GM21576 (cell line): ENCODE results near the gene TCF25.
"Not testable (repeated sequence)": the region's sequence is repeated elsewhere in the genome, so short reads cannot be mapped to it uniquely, and the experiment has no call there.

Experiments
- ATAC-seq: cut with Tn5 transposase; IDR thresholded peaks from one replicate; pipeline ENCODE4 v1.9.1; 2021; ENCODE audit warnings: mild to moderate bottlenecking, moderate library complexity; ENCODE audit not compliant: unreplicated experiment

TCF25 gene

GRCh38 chr16:89873109-89873971 lies at the start of gene TCF25:
Gene TCF25 (plus strand): TSS chr16:89873592. CDS start chr16:89873668, 76 bp downstream.
- peak; percentile 39 for ATAC-seq

- ATAC-seq, result not testable (repeated sequence)
Observed at GRCh38 chr16:89823824-89824148, 49.6 kb upstream of the TCF25 start.

GRCh38 chr16:89826531-89827382 lies 46.6 kb upstream of the TCF25 start:
- ATAC-seq, result no peak

DNA sequence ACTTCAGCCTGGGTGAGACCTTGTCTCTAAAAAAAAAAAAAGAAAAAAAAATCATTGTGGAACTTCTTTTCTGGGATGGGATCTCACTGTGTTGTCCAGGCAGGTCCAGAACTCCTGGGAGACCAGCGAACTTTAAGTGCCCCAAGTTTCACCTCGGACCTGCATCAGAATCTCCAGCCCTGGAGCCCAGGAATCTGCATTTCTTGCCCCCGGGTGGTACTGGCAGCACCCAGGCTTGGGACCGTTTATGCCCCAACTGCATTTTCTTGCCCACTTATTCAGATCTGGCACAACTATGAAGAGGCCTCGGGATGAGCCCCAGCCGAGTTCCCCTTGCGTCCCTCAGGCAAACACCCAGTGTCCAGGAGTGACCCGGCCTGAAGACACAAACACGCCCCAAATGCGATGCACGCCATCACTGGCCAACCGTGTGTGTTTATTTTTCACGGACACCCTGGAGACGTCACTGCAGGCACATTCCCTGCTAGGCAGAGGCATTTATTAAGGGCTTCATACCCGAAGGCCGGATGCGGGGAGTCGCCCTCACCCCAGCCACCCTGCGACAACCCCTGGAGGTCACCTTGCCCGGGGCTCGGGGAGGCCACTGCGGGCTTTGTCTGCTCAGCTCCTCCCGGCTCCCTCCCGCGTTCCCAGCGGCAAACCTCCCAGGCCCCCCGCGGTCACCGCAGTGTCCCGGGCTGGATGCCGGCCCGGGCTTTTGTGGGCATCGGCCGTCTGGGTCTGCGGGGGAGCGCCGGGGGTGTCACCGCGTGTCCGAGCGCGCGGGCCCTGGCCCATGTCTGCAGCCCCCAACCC lies 45.8 kb upstream of the TCF25 start:
- ATAC-seq, result no peak

DNA sequence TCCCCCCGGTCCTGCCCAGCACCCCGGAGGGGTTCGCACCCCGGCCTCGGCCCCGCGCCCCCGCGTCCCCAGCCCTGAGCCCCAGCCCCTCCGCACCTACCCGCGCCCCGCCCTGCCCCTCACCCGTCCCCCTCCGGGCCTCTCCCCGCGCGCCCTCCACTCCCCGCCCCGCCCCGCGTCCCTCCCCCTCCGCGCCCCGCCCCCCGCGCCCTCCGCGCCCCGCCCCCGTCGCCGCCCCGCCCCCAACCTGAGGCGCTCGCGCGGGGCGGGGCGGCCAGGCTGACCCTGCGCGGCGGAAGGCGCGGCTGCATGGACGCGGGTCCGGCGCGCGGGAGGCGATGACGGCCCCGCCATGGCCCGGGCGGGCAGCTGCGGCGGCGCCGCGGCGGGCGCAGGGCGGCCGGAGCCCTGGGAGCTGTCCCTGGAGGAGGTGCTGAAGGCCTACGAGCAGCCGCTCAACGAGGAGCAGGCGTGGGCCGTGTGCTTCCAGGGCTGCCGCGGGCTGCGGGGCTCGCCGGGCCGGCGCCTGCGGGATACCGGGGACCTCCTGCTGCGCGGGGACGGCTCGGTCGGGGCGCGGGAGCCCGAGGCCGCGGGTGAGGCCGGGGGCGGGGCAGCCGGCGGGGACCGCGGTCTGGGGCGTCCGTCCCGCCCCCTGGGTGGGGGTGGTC lies 45.1 kb upstream of the TCF25 start, which contains the start of gene SPIRE2:
SPIRE2 (plus strand) TSS at position 277 of the 671 bp plus-strand sequence; CDS start at position 353, 76 bp downstream.
- ATAC-seq, result no peak

GRCh38 chr16:89828870-89829629 lies 44.3 kb upstream of the TCF25 start:
- no peak for ATAC-seq

DNA sequence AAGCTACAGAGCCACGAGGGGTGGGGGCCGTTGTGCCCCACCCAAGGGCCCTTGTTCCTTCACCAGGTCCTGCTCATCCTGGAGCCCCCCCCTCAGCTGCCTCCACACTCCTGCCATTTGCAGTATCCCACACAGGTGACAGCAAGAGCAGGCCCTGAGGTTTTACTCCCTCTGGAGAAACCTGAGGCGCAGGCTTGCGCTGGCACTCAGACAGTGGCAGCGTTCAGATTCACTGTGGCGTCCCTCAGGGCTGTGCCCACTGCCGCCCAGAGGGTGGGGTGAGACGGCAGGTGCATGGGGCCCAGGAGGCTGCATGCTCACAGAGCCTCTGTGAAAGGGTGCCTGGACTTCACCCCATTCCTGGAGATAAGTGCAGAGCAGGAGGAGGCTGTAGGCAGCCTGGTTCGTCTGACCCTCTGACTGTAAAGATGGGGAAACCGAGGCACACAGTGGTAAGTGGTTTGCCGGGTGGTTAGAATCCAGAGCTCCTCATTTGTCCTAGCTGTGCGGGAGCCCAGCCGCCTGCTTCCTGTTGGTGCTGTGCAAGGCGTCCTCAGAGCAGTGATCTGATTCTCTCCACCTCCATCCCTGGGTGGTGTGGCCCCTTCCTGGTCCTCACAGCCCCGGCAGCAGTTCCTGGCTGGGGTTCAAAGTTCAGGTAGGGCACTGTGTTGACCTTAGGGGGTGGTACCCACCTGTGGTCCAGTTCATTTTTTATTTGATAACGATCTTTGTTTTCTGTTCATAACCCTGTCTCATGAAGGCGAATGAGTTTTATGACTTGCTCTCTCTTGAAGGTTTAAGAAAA lies 43.6 kb upstream of the TCF25 start:
- no peak for ATAC-seq

DNA sequence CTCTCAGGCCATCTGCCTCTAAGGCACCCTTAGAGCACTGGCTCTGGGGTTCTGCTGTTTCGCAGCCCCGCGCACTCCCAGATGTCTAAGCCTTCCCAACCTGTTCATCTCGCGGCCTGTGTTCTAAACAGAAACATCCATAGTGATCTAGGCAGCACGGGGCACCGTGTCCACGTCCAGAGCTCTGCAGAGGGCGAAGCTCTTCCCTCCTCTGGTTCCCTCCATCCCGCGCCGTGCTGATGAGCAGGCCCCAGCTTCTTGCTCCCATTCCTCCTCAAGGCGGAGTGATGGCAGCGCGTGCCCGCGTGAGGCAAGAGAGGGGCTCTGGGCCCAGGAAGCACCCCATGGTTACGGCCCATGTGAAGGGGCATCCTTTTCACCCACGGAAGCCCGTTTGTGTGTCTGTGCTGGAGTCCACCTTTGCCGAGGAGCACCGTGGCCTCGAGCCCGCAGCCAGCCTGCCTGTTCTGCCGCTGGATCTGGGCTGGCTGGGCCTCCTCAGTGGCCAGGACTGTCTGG lies 41.5 kb upstream of the TCF25 start:
- ATAC-seq, result no peak

DNA sequence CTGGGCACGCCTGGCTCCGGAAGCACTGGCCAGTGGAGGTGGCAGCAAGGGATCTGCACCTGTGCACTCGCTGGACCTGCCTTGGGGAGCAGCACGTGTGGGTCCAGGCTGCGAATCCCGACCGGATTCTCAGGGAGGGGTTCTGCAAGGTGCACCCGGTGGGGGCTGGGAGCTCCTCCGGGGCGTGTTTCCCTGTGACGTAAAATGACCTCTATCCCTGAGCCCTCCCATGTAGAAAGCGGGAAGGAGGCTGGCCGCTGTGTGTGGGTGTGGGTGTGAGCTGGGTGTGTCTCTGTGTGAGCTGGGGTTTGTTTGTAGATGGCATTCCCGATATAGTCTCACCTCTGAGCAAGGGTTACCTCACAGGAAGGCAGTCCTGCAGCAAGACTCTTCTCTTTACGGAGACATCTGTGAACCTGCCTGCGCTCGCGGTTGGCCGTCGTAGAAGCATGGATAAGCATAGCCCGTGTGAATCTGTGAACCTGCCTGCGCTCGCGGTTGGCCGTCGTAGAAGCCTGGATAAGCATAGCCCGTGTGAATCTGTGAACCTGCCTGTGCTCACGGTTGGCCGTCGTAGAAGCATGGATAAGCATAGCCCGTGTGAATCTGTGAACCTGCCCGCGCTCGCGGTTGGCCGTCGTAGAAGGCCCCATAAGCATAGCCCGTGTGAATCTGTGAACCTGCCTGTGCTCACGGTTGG lies 39.6 kb upstream of the TCF25 start:
- ATAC-seq, result not testable (repeated sequence)

DNA sequence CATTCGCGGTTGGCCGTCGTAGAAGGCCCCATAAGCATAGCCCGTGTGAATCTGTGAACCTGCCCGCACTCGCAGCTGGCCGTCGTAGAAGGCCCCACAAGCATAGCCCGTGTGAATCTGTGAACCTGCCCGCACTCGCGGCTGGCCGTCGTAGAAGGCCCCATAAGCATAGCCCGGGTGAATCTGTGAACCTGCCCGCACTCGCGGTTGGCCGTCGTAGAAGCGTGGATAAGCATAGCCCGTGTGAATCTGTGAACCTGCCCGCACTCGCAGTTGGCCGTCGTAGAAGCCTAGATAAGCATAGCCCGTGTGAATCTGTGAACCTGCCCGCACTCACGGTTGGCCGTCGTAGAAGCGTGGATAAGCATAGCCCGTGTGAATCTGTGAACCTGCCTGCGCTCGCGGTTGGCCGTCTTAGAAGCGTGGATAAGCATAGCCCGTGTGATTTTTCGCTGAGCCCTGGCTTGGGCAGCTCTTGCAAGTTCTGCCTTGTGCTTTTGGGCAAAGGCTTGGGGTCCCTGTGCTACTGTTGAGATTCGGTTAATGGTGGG lies 38.5 kb upstream of the TCF25 start:
- ATAC-seq, result not testable (repeated sequence)

GRCh38 chr16:89836484-89836883 lies 36.9 kb upstream of the TCF25 start:
- ATAC-seq, result not testable (repeated sequence)

- no peak for ATAC-seq
Observed at GRCh38 chr16:89837014-89837546, 36.3 kb upstream of the TCF25 start.

DNA sequence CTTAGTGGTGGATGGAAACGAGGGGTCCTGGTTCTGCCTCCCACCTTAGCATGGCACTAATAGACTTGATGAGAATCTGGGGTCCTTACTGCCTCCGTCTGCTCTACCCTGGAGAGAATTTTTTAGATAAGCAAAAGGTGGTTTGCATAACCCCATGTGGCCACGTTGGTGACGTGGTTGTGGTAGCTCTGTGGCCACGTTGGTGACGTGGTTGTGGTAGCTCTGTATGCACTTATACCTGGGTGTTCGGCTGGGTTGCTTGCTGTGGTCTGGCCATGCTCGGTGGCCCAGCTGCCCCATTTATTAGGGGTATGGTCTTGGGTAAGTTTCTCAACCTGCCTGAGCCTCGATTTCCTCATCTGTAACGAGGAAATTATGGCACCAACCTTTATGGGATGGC lies 32.1 kb upstream of the TCF25 start:
- ATAC-seq, result no peak

DNA sequence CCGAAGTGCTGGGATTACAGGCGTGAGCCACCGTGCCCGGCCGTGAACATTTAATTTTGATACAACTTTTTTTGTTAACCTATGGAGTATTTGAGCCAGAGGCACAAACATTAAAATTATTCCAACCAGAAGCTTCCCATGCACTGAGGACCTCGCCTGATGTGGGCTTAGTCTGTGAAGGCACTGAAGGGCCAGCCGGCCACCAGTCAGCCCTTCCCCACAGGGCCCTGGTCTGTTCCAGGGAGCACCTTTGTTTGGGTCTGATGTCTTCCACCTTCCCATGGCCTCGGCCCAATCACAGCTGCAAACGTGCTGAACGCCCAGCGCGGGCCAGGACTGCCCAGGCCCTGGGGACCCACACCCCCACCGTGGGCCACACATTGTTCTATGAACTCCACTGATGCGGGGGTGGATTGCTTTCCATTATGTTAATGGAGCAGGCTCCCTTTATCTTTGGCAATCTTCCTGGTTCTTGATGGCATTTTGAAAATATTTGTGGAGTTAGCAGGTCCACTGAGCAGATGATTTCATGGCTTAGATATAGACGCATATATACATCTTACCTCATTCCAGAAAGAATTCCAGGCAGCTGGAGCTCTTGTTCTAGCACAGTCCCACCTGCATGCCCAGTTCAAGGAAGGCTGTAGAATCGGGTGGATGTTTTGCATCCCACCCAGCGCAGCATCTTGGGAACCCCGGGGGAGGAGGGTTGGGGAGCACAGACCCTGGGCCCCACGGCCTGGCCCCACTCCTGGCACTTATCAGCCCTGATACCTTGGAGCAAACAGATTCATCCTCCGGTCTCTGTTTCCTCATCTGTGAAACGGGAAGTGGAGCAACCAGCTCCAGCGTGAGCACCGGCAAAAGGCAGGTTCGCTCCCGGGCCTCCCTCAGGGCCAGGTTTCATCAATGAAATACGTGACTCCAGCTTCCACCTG lies 30.7 kb upstream of the TCF25 start:
- no peak for ATAC-seq

- no peak for ATAC-seq
Observed at GRCh38 chr16:89843409-89844350, 29.7 kb upstream of the TCF25 start.
